GM21825 (cell line): ENCODE data around the gene C11orf52.

Experiments
- ATAC-seq: cut with Tn5 transposase; IDR thresholded peaks from one replicate; pipeline ENCODE4 v1.9.1; 2021; ENCODE audit warnings: mild to moderate bottlenecking, moderate library complexity; ENCODE audit not compliant: unreplicated experiment

The C11orf52 gene

GRCh38 chr11:111937844-111938243 is 19.1 kb downstream of the C11orf52 start:
- no peak for ATAC-seq

- peak; percentile 89 for ATAC-seq
Measured at GRCh38 chr11:111938687-111939160, 20.0 kb downstream of the C11orf52 start.

GRCh38 chr11:111939836-111940604 is 21.3 kb downstream of the C11orf52 start:
- no peak for ATAC-seq

GRCh38 chr11:111941963-111942362 is 23.2 kb downstream of the C11orf52 start:
- ATAC-seq: no peak

GRCh38 chr11:111942829-111943228 is 24.1 kb downstream of the C11orf52 start:
- no peak for ATAC-seq

- ATAC-seq: no peak
Measured at GRCh38 chr11:111944139-111944538, 25.4 kb downstream of the C11orf52 start.

- ATAC-seq: no peak
Measured at GRCh38 chr11:111944651-111945051, 25.9 kb downstream of the C11orf52 start.

GRCh38 chr11:111945198-111945597 is 26.5 kb downstream of the C11orf52 start:
- ATAC-seq: no peak

GRCh38 chr11:111946499-111946898 is 27.8 kb downstream of the C11orf52 start:
- no peak for ATAC-seq

- no peak for ATAC-seq
Measured at GRCh38 chr11:111947143-111947542, 28.4 kb downstream of the C11orf52 start.

- no peak for ATAC-seq
Measured at GRCh38 chr11:111949519-111950426, 31.1 kb downstream of the C11orf52 start.

GRCh38 chr11:111951565-111951964 is 32.9 kb downstream of the C11orf52 start:
- no peak for ATAC-seq

- no peak for ATAC-seq
Measured at GRCh38 chr11:111954154-111954553, 35.4 kb downstream of the C11orf52 start.

GRCh38 chr11:111957663-111958444 is 39.1 kb downstream of the C11orf52 start:
- no peak for ATAC-seq

GRCh38 chr11:111960916-111961315 is 42.2 kb downstream of the C11orf52 start:
- ATAC-seq: no peak

- no peak for ATAC-seq
Measured at GRCh38 chr11:111961389-111962300, 42.9 kb downstream of the C11orf52 start.

- no peak for ATAC-seq
Measured at GRCh38 chr11:111963931-111964340, 45.2 kb downstream of the C11orf52 start.

- ATAC-seq: no peak
Measured at GRCh38 chr11:111966678-111967077, 48.0 kb downstream of the C11orf52 start.

- ATAC-seq: no peak
Measured at GRCh38 chr11:111967649-111968048, 48.9 kb downstream of the C11orf52 start.

- ATAC-seq: no peak
Measured at GRCh38 chr11:111969344-111969743, 50.6 kb downstream of the C11orf52 start.
